HG03196 (cell line): ENCODE measurements around the gene SIX1.

Source experiments
- ATAC-seq: cut with Tn5 transposase; IDR thresholded peaks from one replicate; pipeline ENCODE4 v1.9.1; 2021; ENCODE audit not compliant: unreplicated experiment

Gene SIX1

DNA sequence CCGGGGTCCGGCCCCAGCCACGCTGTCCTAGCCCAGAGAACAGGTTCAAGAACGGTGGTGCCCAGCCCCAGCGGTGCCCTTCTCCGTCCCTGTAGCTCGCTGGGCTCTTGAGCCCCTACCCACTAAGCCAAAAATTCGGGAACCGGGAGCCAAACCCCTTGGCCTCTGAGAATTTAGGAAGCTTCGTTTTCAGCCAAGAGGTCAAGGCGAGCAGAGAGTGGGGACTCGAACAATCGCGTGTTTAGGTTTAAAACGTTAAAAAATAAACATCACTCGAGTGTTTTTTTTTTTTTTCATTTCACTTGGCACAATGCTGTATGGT, 6.2 kb downstream of the SIX1 start:
- ATAC-seq = no peak

- ATAC-seq = no peak
Observed at GRCh38 chr14:60642270-60643140, 6.8 kb downstream of the SIX1 start.

DNA sequence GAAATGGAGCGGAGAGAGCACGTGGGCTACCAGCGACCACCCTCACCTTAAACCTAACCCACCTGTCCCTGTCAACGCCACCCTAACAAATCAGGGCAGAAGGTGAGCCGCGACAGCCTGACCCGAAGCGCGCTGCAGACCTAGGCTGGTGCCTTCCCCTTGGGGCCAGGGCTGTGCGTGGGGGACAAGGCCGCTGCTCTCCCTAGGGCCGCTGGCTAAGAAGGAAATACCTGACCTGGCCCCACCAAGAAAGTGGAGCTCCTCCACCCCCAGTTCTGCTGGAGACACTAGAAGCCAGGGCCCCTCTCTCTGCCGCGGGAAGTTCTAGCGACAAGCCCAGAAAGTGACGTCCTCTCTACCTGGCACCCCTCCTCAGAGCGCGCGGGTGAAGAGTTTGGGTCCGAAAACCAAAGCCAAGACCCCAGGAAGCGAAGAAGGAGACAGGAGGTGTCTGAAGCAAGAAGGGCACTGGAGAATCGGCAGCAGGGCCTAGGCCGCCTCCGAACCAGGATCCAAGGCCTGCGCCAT, 7.5 kb downstream of the SIX1 start:
- no peak for ATAC-seq

GRCh38 chr14:60640859-60641741, 8.2 kb downstream of the SIX1 start:
- ATAC-seq = no peak

- no peak for ATAC-seq
Observed at GRCh38 chr14:60639674-60640073, 9.6 kb downstream of the SIX1 start.

- ATAC-seq = no peak
Observed at GRCh38 chr14:60637479-60638315, 11.6 kb downstream of the SIX1 start.

- ATAC-seq = no peak
Observed at GRCh38 chr14:60636879-60637478, 12.3 kb downstream of the SIX1 start.

GRCh38 chr14:60634153-60634552, 15.1 kb downstream of the SIX1 start:
- ATAC-seq = no peak

DNA sequence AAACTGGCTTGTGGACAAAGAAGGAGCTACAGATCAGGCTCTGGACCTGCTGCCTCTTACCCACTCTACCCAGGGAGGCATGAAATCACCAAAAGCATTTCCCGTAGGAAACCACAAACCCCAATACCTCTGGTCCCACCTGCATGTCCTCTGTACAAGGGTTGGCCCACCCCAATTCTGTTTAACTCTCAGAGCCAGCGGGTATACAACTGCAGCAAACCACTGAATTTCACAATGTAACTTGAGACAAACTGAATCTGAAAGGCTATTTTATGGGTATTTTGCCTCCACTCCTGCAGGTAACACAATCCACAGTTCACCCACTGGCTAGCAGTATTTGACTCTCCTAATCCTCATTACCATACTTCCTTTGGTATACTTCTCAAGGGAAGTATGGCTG, 16.5 kb downstream of the SIX1 start:
- peak; percentile 70 for ATAC-seq

DNA sequence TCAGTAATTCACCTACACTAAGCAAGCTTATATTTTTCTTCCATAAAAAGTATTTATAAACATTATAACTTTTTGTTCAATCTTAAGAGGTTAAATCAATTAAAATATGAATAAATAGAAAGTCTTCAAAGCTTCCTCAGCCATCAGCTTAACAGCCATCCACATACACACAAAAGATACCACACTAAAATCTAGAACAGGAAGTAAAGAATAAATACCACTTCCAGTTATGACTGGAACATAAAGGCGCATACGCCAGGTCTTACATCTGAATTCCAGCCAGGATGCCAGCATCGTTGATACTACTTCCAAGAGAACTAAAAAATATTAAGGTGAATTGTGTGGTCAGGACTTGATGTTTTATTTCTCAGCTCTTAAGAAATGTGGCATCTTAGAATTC, 17.0 kb downstream of the SIX1 start:
- peak; percentile 76 for ATAC-seq

DNA sequence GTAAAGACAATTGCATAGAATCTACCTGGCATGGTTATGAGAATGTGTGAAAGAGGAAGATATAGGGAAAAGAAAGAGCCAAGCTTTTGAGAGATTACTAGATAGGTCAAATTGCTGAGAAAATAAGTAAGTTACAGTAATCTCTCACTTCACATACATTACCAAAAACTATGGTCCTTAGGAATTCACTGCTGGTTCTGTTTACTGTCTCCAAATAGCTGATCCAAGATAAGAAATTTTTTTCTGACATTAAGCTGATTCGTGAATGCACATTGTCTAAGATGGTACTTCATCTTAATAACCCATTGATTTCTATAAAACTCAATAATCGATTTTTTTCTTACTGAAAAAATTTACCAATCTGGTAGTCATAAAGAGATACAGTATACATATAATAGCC, 17.4 kb downstream of the SIX1 start:
- ATAC-seq = no peak

- ATAC-seq = no peak
Observed at GRCh38 chr14:60630129-60630528, 19.1 kb downstream of the SIX1 start.

- ATAC-seq = no peak
Observed at GRCh38 chr14:60628892-60629291, 20.4 kb downstream of the SIX1 start.

- no peak for ATAC-seq
Observed at GRCh38 chr14:60622917-60623257, 26.4 kb downstream of the SIX1 start.

DNA sequence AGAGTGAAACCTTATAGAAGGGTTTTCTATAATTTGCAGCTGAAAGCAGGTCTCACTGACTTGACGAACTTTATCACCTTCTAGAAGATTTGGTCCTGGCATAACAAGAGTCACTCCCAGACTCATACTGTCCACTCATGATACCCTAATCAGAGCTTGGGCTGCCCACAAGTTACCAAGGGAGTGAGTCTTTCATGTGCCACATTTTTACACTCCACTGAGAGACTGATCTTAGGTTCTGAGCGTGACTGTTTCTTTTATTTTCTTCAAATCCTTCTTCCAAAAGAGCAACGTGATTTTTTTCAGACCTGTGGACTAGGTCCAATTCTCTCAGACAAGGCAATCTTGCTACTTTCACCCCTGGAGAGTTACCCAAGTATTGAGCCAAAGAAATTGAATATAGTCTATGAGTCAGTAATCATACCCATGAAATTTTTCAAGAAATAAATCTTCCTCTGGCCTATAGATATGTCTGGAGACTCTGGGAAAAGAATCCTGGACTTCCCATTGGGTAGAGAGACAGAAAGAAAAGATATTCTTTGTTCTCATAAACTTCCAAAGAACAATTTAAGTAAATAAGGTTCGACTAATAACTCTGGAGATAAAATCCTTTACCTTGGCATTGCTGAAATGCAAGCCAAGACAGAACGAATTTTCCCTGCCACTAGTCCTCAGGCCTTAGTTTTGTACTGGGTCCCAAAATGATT, 26.9 kb downstream of the SIX1 start:
- ATAC-seq = no peak

DNA sequence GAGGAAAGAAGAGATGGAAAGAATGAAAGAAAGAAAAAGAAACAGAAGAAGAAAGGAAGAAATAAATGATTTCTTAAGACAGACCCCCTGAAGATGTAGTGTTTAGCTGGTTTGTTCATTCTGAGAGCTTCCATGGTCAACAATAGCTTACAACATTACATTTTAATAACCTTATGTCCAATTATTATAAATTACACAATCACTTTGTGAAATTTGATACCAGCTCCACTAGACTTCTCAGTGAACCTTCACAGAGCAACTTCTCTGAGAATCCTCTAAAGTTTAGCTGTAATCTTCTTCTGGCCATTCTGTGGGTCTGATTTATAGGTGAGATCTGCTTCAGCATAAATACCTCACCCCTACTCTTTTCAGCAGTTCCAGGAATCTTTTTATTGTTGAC, 27.9 kb downstream of the SIX1 start:
- no peak for ATAC-seq

- no peak for ATAC-seq
Observed at GRCh38 chr14:60618241-60618640, 31.0 kb downstream of the SIX1 start.

DNA sequence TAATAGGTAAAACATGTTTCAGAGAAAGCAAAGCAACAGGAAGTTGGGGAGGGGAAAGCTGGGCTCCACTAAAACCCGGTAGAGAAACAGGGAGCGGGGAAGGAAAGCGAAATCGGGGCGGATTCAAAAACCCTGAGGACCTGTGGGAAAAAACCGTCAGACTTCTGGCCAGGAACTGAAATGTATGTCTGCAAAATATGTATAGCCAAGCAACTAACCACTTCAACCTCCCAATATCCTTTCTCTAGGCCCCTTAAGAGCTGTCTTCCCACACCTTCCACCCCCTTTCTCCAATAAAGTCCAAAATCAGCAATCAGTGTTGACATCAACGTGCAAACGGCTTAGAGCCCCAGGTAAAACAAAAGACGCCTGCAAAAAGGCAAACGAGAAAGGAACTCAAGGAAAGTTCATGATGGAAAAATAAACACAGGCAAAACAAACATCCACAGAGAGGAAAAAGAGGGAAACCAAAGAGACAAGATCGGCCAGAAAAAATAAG, 32.8 kb downstream of the SIX1 start:
- ATAC-seq = no peak

DNA sequence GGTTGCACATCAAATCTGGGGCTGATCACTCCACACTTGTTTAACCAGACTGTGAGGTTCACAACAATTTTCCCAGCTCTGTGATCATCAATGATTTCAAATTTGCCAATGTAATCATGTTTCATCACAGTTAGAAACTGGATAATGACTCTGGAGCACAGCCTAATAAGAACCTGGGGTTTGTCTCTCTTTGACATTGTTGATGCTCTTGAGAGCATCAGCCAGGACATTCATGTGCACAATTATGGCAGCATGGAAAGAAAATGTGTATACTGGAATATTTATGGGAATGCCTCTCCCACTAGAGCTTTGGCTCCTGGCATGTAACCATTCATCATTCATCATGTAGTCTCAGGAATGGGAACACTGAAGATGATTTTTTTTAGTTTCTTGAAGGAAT, 47.0 kb downstream of the SIX1 start:
- ATAC-seq = no peak

- ATAC-seq = no peak
Observed at GRCh38 chr14:60599727-60600126, 49.5 kb downstream of the SIX1 start.
